ENCODE measurements around the gene CD300LF. TPM values are rescaled to one million over a fixed set of nuclear protein-coding genes. Genes with fewer than 3 reads are reported as not detected.

CD300LF gene
- not detected in 3 replicates for total RNA-seq
- long read RNA-seq, result 0 reads

- DNase-seq (ENCODE audit: low spot score), result no peak
- no peaks in the 10 kb centered on the region for H3K36me3 Mint-ChIP-seq (ENCODE audit: low read depth)
- H3K4me3 Mint-ChIP-seq (ENCODE audit: unreplicated experiment), result no peak within 1 kb of the TSS
- no peaks in the 10 kb centered on the region for H3K4me1 Mint-ChIP-seq (ENCODE audit: low read depth)
- H3K27ac Mint-ChIP-seq (ENCODE audit: unreplicated experiment), result no peak within 1 kb of the TSS
- peaks cover 40% of the 10 kb centered on the region for H3K27me3 Mint-ChIP-seq (ENCODE audit: low read depth)
- no peaks in the 10 kb centered on the region for H3K9me3 Mint-ChIP-seq (ENCODE audit: low read depth)
- no peak for TF ChIP-seq CTCF (IDR thresholded peaks at IDR 0.05)
Measured at GRCh38 chr17:74712756-74713155, at the start of gene CD300LF. Gene CD300LF, minus strand, starts transcription at chr17:74712923. Its CDS starts 57 bp downstream, at chr17:74712866.

- H3K36me3 Mint-ChIP-seq (ENCODE audit: low read depth), result peaks cover 1% of the 10 kb centered on the region
- no peaks in the 10 kb centered on the region for H3K27me3 Mint-ChIP-seq (ENCODE audit: low read depth)
- no peak overlapping the region for H3K4me3 Mint-ChIP-seq (ENCODE audit: unreplicated experiment)
- no peaks in the 10 kb centered on the region for H3K9me3 Mint-ChIP-seq (ENCODE audit: low read depth)
- H3K27ac Mint-ChIP-seq (ENCODE audit: unreplicated experiment), result peak overlapping the region; percentile 17
- H3K4me1 Mint-ChIP-seq (ENCODE audit: low read depth), result peaks cover 88% of the 10 kb centered on the region
- TF ChIP-seq CTCF (IDR thresholded peaks at IDR 0.05), result no peak
- DNase-seq (ENCODE audit: low spot score), result peak; percentile 74
Measured at GRCh38 chr17:74761931-74762330, 49.2 kb upstream of the CD300LF start.

- Mint-ChIP-seq H3K27ac (ENCODE audit: unreplicated experiment) (peak overlapping the region; percentile 61), H3K9me3 (ENCODE audit: low read depth) (no peaks in the 10 kb centered on the region), H3K27me3 (ENCODE audit: low read depth) (no peaks in the 10 kb centered on the region), H3K4me1 (ENCODE audit: low read depth) (peaks cover 91% of the 10 kb centered on the region), H3K4me3 (ENCODE audit: unreplicated experiment) (no peak overlapping the region), H3K36me3 (ENCODE audit: low read depth) (no peaks in the 10 kb centered on the region)
- no peak for DNase-seq (ENCODE audit: low spot score)
- no peak for TF ChIP-seq CTCF (IDR thresholded peaks at IDR 0.05)
Measured at GRCh38 chr17:74761419-74761818, 48.7 kb upstream of the CD300LF start.

- Mint-ChIP-seq H3K9me3 (ENCODE audit: low read depth) (no peaks in the 10 kb centered on the region), H3K4me3 (ENCODE audit: unreplicated experiment) (no peak overlapping the region), H3K36me3 (ENCODE audit: low read depth) (no peaks in the 10 kb centered on the region), H3K4me1 (ENCODE audit: low read depth) (peaks cover 87% of the 10 kb centered on the region), H3K27me3 (ENCODE audit: low read depth) (no peaks in the 10 kb centered on the region), H3K27ac (ENCODE audit: unreplicated experiment) (peak overlapping the region; percentile 90)
- DNase-seq (ENCODE audit: low spot score), result peak; percentile 64
- TF ChIP-seq CTCF (IDR thresholded peaks at IDR 0.05), result no peak
Measured at GRCh38 chr17:74760404-74761105, 47.8 kb upstream of the CD300LF start.

GRCh38 chr17:74759941-74760340, 47.2 kb upstream of the CD300LF start:
- no peak for TF ChIP-seq CTCF (IDR thresholded peaks at IDR 0.05)
- Mint-ChIP-seq H3K36me3 (ENCODE audit: low read depth) (no peaks in the 10 kb centered on the region), H3K4me3 (ENCODE audit: unreplicated experiment) (peak overlapping the region; percentile 39), H3K27ac (ENCODE audit: unreplicated experiment) (peak overlapping the region; percentile 90), H3K27me3 (ENCODE audit: low read depth) (no peaks in the 10 kb centered on the region), H3K4me1 (ENCODE audit: low read depth) (peaks cover 90% of the 10 kb centered on the region), H3K9me3 (ENCODE audit: low read depth) (no peaks in the 10 kb centered on the region)
- peak; percentile 86 for DNase-seq (ENCODE audit: low spot score)
